Right lobe of liver (tissue), 4 donors: ENCODE results near the gene MED12.

Source experiments
- CTCF ChIP-seq, 4 donors: fragments of 200-600 bp in 3 of 4; fragments of 450-650 bp in 1 of 4; IDR thresholded peaks; one replicate each; pipeline versions ENCODE4 v1.5.1 to v1.8.0; 2016 to 2022; ENCODE audit warnings: antibody characterized with exemption in 4 of 4, mild to moderate bottlenecking in 2 of 4
- POLR2A ChIP-seq: fragments of 450-650 bp; IDR thresholded peaks from one replicate; pipeline ENCODE4 v1.6.1; 2017; ENCODE audit warnings: antibody characterized with exemption, mild to moderate bottlenecking
- donor health status: DM: no; HTN: no; CAD: no.
- donor health status: DM: no; HTN: no; CAD: no.
- donor health status: DM: no; HTN: yes; CAD: no.

GRCh38 chrX:71175531-71175930 is 57.1 kb downstream of the MED12 start:
- TF ChIP-seq CTCF (IDR thresholded peaks at IDR 0.05) (no peak), POLR2A (no peak)
